H1 (cell line): Measurements from ENCODE around the gene RECK. TPM values are rescaled to one million over a fixed set of nuclear protein-coding genes. Genes with fewer than 3 reads are reported as not detected.

Experiments used
- CTCF ChIA-PET: fragments of 300-600 bp; sonication (Branson Sonifier 250); formaldehyde crosslinking; loops from one replicate; lab custom pipeline; 2021; ENCODE audit not compliant: partially characterized antibody; lab: Charles Lee
- POLR2A ChIA-PET: fragments of 300-600 bp; sonication (Branson Sonifier 250); formaldehyde crosslinking; loops from one replicate; lab custom pipeline; 2021; ENCODE audit warnings: inconsistent platforms; ENCODE audit not compliant: partially characterized antibody; lab: Charles Lee
- DNase-seq, 2 experiments: peaks; one replicate each; pipeline versions ENCODE4 v3.0.0 to v3.0.0-alpha.2; 2010 to 2022; ENCODE audit warnings: low spot score in 2 of 2, low read depth in 1 of 2, mixed read lengths in 1 of 2
- FAIRE-seq: peaks from 2 replicates; lab custom pipeline; 2011; peaks lifted over from hg19 to GRCh38; lab: Jason Lieb, UNC
- H2AFZ ChIP-seq: 2 replicates; pipeline ENCODE4 v1.8.1; 2012; ENCODE audit warnings: low read length, inconsistent platforms
- H2AK5ac ChIP-seq: 2 replicates; pipeline ENCODE4 v1.6.1; 2013; ENCODE audit warnings: low read depth, low read length
- H2BK120ac ChIP-seq: replicated peaks from 2 replicates; pipeline ENCODE3; 2013; ENCODE audit warnings: low read depth, low read length, inconsistent platforms
- H2BK12ac ChIP-seq: 2 replicates; pipeline ENCODE4 v1.6.1; 2013; ENCODE audit warnings: low read depth, low read length
- H2BK15ac ChIP-seq: 2 replicates; pipeline ENCODE4 v1.6.1; 2013; ENCODE audit warnings: low read length
- H2BK20ac ChIP-seq: 2 replicates; pipeline ENCODE4 v1.6.1; 2013; ENCODE audit warnings: low read length
- H2BK5ac ChIP-seq: 2 replicates; pipeline ENCODE4 v1.6.1; 2013; ENCODE audit warnings: low read depth, low read length
- H3K14ac ChIP-seq: 2 replicates; pipeline ENCODE4 v1.6.1; 2013; ENCODE audit warnings: inconsistent platforms; ENCODE audit not compliant: insufficient read length
- H3K18ac ChIP-seq: 2 replicates; pipeline ENCODE4 v1.6.1; 2013; ENCODE audit warnings: low read length; ENCODE audit errors: extremely low read depth
- H3K23ac ChIP-seq: 2 replicates; pipeline ENCODE4 v1.6.1; 2013; ENCODE audit warnings: inconsistent platforms; ENCODE audit not compliant: insufficient read length
- H3K23me2 ChIP-seq: 2 replicates; pipeline ENCODE4 v1.6.1; 2013; ENCODE audit warnings: low read depth, low read length
- H3K27ac ChIP-seq: 2 replicates; pipeline ENCODE4 v1.6.1; 2011; ENCODE audit warnings: low read depth, low read length, inconsistent platforms
- H3K27me3 ChIP-seq, 4 experiments: replicated peaks in 1 of 4; 1 replicate in 1 of 4; 2 replicates in 3 of 4; pipeline versions ENCODE4 v1.6.1 to v1.8.1; 2011 to 2013; ENCODE audit warnings: low read length in 3 of 4, mild to moderate bottlenecking in 3 of 4, inconsistent platforms in 2 of 4, mixed read lengths in 2 of 4, moderate library complexity in 1 of 4; ENCODE audit not compliant: control insufficient read depth in 3 of 4, insufficient read depth in 3 of 4; ENCODE audit errors: extremely low read depth in 1 of 4
- H3K36me3 ChIP-seq, 4 experiments: 2 replicates each; pipeline versions ENCODE4 v1.6.1 to v1.8.1; 2011 to 2013; ENCODE audit warnings: mild to moderate bottlenecking in 4 of 4, low read length in 3 of 4, moderate library complexity in 2 of 4, control low read depth in 1 of 4, inconsistent platforms in 1 of 4; ENCODE audit not compliant: insufficient read depth in 4 of 4, control insufficient read depth in 2 of 4
- H3K4ac ChIP-seq: replicated peaks from 2 replicates; pipeline ENCODE3; 2013; ENCODE audit warnings: low read length, low read depth, mixed read lengths, inconsistent platforms; ENCODE audit not compliant: insufficient read length
- H3K4me1 ChIP-seq, 4 experiments: replicated peaks in 1 of 4; 1 replicate in 1 of 4; 2 replicates in 3 of 4; pipeline versions ENCODE4 v1.6.1 to v1.8.1; 2011 to 2013; ENCODE audit warnings: low read length in 3 of 4, inconsistent platforms in 2 of 4, mixed read lengths in 1 of 4; ENCODE audit not compliant: insufficient read depth in 4 of 4, control insufficient read depth in 3 of 4
- H3K4me2 ChIP-seq, 2 experiments: 2 replicates each; pipeline versions ENCODE4 v1.6.1 to v1.8.1; 2011 to 2013; ENCODE audit warnings: low read depth in 2 of 2, low read length in 2 of 2, control low read depth in 1 of 2, inconsistent platforms in 1 of 2, mild to moderate bottlenecking in 1 of 2; ENCODE audit not compliant: insufficient read depth in 1 of 2
- H3K4me3 ChIP-seq, 4 experiments: fragments of 200-600, 300-600 bp in 1 of 4; sonication (generic), shearing (Covaris generic), sonication (Bioruptor Twin) in 1 of 4; 2 replicates each; pipeline versions ENCODE4 v1.5.1 to v1.8.1; 2011 to 2016; ENCODE audit warnings: low read length in 4 of 4, low read depth in 3 of 4, control low read depth in 2 of 4, inconsistent platforms in 2 of 4, mild to moderate bottlenecking in 2 of 4, mixed read lengths in 1 of 4, moderate library complexity in 1 of 4; ENCODE audit not compliant: insufficient read depth in 2 of 4; ENCODE audit errors: extremely low read depth in 1 of 4
- H3K56ac ChIP-seq: replicated peaks from 2 replicates; pipeline ENCODE3; 2013; ENCODE audit warnings: low read depth, mild to moderate bottlenecking, mixed read lengths, low read length, inconsistent platforms; ENCODE audit not compliant: insufficient read length
- H3K79me1 ChIP-seq: 2 replicates; pipeline ENCODE4 v1.6.1; 2013; ENCODE audit warnings: low read depth, low read length, control low read depth
- H3K79me2 ChIP-seq, 2 experiments: 2 replicates each; pipeline versions ENCODE4 v1.6.1 to v1.8.1; 2012 to 2013; ENCODE audit warnings: low read length in 2 of 2, mild to moderate bottlenecking in 2 of 2, inconsistent platforms in 1 of 2; ENCODE audit not compliant: insufficient read depth in 2 of 2, control insufficient read depth in 1 of 2
- H3K9ac ChIP-seq, 4 experiments: replicated peaks in 1 of 4; 1 replicate in 1 of 4; 2 replicates in 3 of 4; pipeline versions ENCODE4 v1.6.1 to v1.8.1; 2011 to 2013; ENCODE audit warnings: low read depth in 3 of 4, low read length in 3 of 4, control low read depth in 2 of 4, mild to moderate bottlenecking in 2 of 4, moderate library complexity in 2 of 4, inconsistent platforms in 1 of 4; ENCODE audit errors: extremely low read depth in 1 of 4
- H3K9me3 ChIP-seq, 2 experiments: 2 replicates each; pipeline versions ENCODE4 v1.6.1 to v1.8.1; 2012 to 2013; ENCODE audit warnings: mild to moderate bottlenecking in 2 of 2, moderate library complexity in 2 of 2, control low read depth in 1 of 2, inconsistent platforms in 1 of 2, low read depth in 1 of 2, low read length in 1 of 2, mixed read lengths in 1 of 2; ENCODE audit not compliant: insufficient read depth in 2 of 2
- H4K20me1 ChIP-seq, 2 experiments: replicated peaks in 1 of 2; 2 replicates each; pipeline versions ENCODE3 to v1.8.1; 2011 to 2013; ENCODE audit warnings: inconsistent platforms in 2 of 2, low read length in 2 of 2, mild to moderate bottlenecking in 1 of 2; ENCODE audit not compliant: insufficient read depth in 2 of 2, control insufficient read depth in 1 of 2
- H4K5ac ChIP-seq: 2 replicates; pipeline ENCODE4 v1.6.1; 2013; ENCODE audit warnings: low read length, low read depth, mixed read lengths, inconsistent platforms; ENCODE audit not compliant: insufficient read length
- H4K8ac ChIP-seq: 2 replicates; pipeline ENCODE4 v1.8.0; 2013; ENCODE audit warnings: mild to moderate bottlenecking, moderate library complexity, low read length, inconsistent platforms; ENCODE audit not compliant: insufficient read depth; ENCODE audit errors: extremely low read depth
- H4K91ac ChIP-seq: replicated peaks from 2 replicates; pipeline ENCODE3; 2013; ENCODE audit warnings: low read length, mixed read lengths, inconsistent platforms; ENCODE audit not compliant: insufficient read length
- ASH2L ChIP-seq: fragments of 200-600, 300-600 bp; sonication (generic); IDR thresholded peaks from one replicate; pipeline ENCODE4 v1.7.1; 2017; ENCODE audit warnings: low read length
- CEBPB ChIP-seq: IDR thresholded peaks from 2 replicates; pipeline ENCODE4 v1.6.1; 2012; ENCODE audit warnings: low read depth, low read length
- JUN ChIP-seq: IDR thresholded peaks from 2 replicates; pipeline ENCODE4 v1.6.1; 2011; ENCODE audit warnings: low read depth, mild to moderate bottlenecking, improper control_type of control experiment, low read length
- KDM1A ChIP-seq: fragments of 200-600, 300-600 bp; sonication (generic); IDR thresholded peaks from 2 replicates; pipeline ENCODE4 v1.7.1; 2016; ENCODE audit warnings: mild to moderate bottlenecking, low read length, borderline replicate concordance
- KDM4A ChIP-seq: IDR thresholded peaks from one replicate; pipeline ENCODE4 v1.7.1; 2012; ENCODE audit warnings: low read depth, mild to moderate bottlenecking, moderate library complexity, low read length, inconsistent platforms; ENCODE audit not compliant: severe bottlenecking
- KDM5A ChIP-seq: fragments of 200-600 bp; IDR thresholded peaks from 2 replicates; pipeline ENCODE4 v1.7.1; 2012; ENCODE audit warnings: mild to moderate bottlenecking, low read length, inconsistent platforms, mixed read lengths
- POLR2AphosphoS5 ChIP-seq: IDR thresholded peaks from 2 replicates; pipeline ENCODE4 v1.6.1; 2011; ENCODE audit warnings: low read depth, low read length
- POU5F1 ChIP-seq: IDR thresholded peaks from 2 replicates; pipeline ENCODE4 v1.6.1; 2011; ENCODE audit warnings: low read depth, mild to moderate bottlenecking, low read length, moderate library complexity
- RAD21 ChIP-seq, 2 experiments: IDR thresholded peaks in 1 of 2; conservative IDR thresholded peaks in 1 of 2; 2 replicates each; pipeline ENCODE4 v1.6.1; 2011; ENCODE audit warnings: low read depth in 2 of 2, low read length in 2 of 2, improper control_type of control experiment in 1 of 2, inconsistent platforms in 1 of 2, mild to moderate bottlenecking in 1 of 2, moderate library complexity in 1 of 2
- RNF2 ChIP-seq: fragments of 200-900, 300-1000 bp; sonication (generic); IDR thresholded peaks from 2 replicates; pipeline ENCODE4 v1.7.1; 2016; ENCODE audit warnings: borderline replicate concordance, low read depth, mild to moderate bottlenecking, antibody characterized with exemption, low read length; ENCODE audit not compliant: poor library complexity, severe bottlenecking; ENCODE audit errors: missing control alignments
- SAP30 ChIP-seq: fragments of 300-600 bp; sonication (generic); IDR thresholded peaks from 2 replicates; pipeline ENCODE4 v1.7.1; 2012; ENCODE audit warnings: low read length, moderate library complexity, mild to moderate bottlenecking, inconsistent platforms; ENCODE audit not compliant: insufficient read depth, insufficient replicate concordance
- SIX5 ChIP-seq: IDR thresholded peaks from 2 replicates; pipeline ENCODE4 v1.6.1; 2011; ENCODE audit warnings: mild to moderate bottlenecking, low read depth, low read length
- USF2 ChIP-seq: IDR thresholded peaks from 2 replicates; pipeline ENCODE4 v1.6.1; 2011; ENCODE audit warnings: low read length, improper control_type of control experiment
- WGBS, 2 experiments: shearing (Covaris generic) in 1 of 2; methylation state at CpG; one replicate each; pipeline versions ENCODE4 v1.1.6 to v1.1.7; 2013 to 2015; ENCODE audit warnings: low lambda C conversion rate in 2 of 2, mixed read lengths in 2 of 2, inconsistent platforms in 1 of 2, low coverage in 1 of 2, missing lambda C conversion rate in 1 of 2; ENCODE audit not compliant: insufficient replicate concordance in 2 of 2, insufficient coverage in 1 of 2, insufficient read length in 1 of 2; ENCODE audit errors: extremely low coverage in 1 of 2, missing lambda C conversion rate in 1 of 2; 5-methylcytosine and 5-hydroxymethylcytosine counted together
- polyA plus RNA-seq, 7 experiments: library from polyadenylated mRNA; depleted of rRNA in 3 of 7; stranded (reverse) in 5 of 7; unstranded in 2 of 7; fragments of >200 nt in 5 of 7; fragments of 200-250 nt in 2 of 7; gene quantifications; 1 replicate in 5 of 7; 2 replicates in 1 of 7; 4 replicates in 1 of 7; pipeline versions ENCODE4 v1.2.1 to v1.2.3, GENCODE V29; 2011 to 2013; ENCODE audit warnings: missing spikeins in 2 of 7, mixed read lengths in 2 of 7
- total RNA-seq: library from RNA; stranded (reverse); fragmentation: NEBNext Ultra II Directional; extraction: Animal tissue kit (Norgen Biotek cat#: 25700); gene quantifications from 2 replicates; pipeline ENCODE4 v1.2.1, GENCODE V29; 2021

The RECK gene
- total and polyA plus RNA-seq, 2 of the 8 experiments (the other 6 are each of a cell fraction or from before 2014, with no cell fraction given) = 5.4 to 9.8 TPM

- Histone ChIP-seq H2AK5ac (no peak overlapping the region), H3K23ac (no peak overlapping the region), H4K20me1 (no peaks in the 10 kb centered on the region), H4K91ac (no peak overlapping the region), H2BK12ac (no peak overlapping the region), H3K36me3 (no peaks in the 10 kb centered on the region), H4K5ac (no peak overlapping the region), H3K27me3 (no peaks in the 10 kb centered on the region), H3K4ac (no peak overlapping the region), H3K14ac (no peak overlapping the region), H3K4me3 (no peak overlapping the region), H2AFZ (no peak overlapping the region), H2BK15ac (no peak overlapping the region), H2BK120ac (no peak overlapping the region), H4K8ac (no peak overlapping the region), H3K27ac (no peak overlapping the region), H2BK5ac (no peak overlapping the region), H3K79me1 (no peaks in the 10 kb centered on the region), H3K79me2 (no peaks in the 10 kb centered on the region), H3K9ac (no peak overlapping the region), H3K23me2 (no peaks in the 10 kb centered on the region; the same call in 1 of the 2 replicates), H3K18ac (no peak overlapping the region), H3K9me3 (no peaks in the 10 kb centered on the region), H3K56ac (no peak overlapping the region), H2BK20ac (no peak overlapping the region), H3K4me1 (no peaks in the 10 kb centered on the region), H3K4me2 (no peak overlapping the region)
- no peak for FAIRE-seq
- ChIA-PET POLR2A (no interaction called here), CTCF (interaction anchor here (5.4 to 9.1 kb wide), 2 partner anchors 17 to 68 kb away, joined by 68 to 102 read pairs; partner anchors contain the start of gene OR2S2)
- DNase-seq = no peak
- WGBS, 2 experiments = 78% methylated on average over 2 of the region's 2 CpGs; no CpG with 5 or more reads in 1 of the 2 experiments
- TF ChIP-seq KDM1A = no peak
- TF ChIP-seq USF2 = no peak
- no peak for TF ChIP-seq RNF2
- TF ChIP-seq KDM4A = no peak
- TF ChIP-seq JUN = no peak
- TF ChIP-seq RAD21 (IDR thresholded peaks at IDR 0.05 in 1 of 2, conservative IDR thresholded peaks at IDR 0.05 in 1 of 2; ENCODE audit: low read depth in 2 of 2, low read length in 2 of 2) = no peak
- TF ChIP-seq POLR2AphosphoS5 = no peak
- TF ChIP-seq SAP30 = no peak
- no peak for TF ChIP-seq CEBPB
- TF ChIP-seq POU5F1 = no peak
- no peak for TF ChIP-seq KDM5A
- TF ChIP-seq SIX5 = no peak
- no peak for TF ChIP-seq ASH2L
Measured at GRCh38 chr9:36025746-36026145, 11.0 kb upstream of the RECK start.
